ENCODE data around the gene TRIM40. TPM values are rescaled to one million over a fixed set of nuclear protein-coding genes. Genes with fewer than 3 reads are reported as not detected.

The TRIM40 gene
- total RNA-seq, 1 donor from 2014 or later, result not detected

- peaks cover 3% of the 10 kb centered on the region for H3K4me1 Mint-ChIP-seq
- ChIA-PET POLR2A (no interaction called here), CTCF (interaction anchor here (1.2 kb wide), 1 partner anchor 9 kb away, joined by 4 read pairs; no protein-coding TSS in a partner anchor)
- ATAC-seq (ENCODE audit: low read depth) (no peak), DNase-seq (no peak)
- H3K27ac Mint-ChIP-seq, result no peak overlapping the region
- H3K27me3 Mint-ChIP-seq, result peaks cover 83% of the 10 kb centered on the region
- no peak overlapping the region for H3K4me3 Mint-ChIP-seq
- no peaks in the 10 kb centered on the region for H3K9me3 Mint-ChIP-seq
- intact Hi-C loops (cut with micrococcal nuclease), result no loop called here
- no peaks in the 10 kb centered on the region for H3K36me3 Mint-ChIP-seq (ENCODE audit: low read depth)
- TF ChIP-seq CTCF (IDR thresholded peaks at IDR 0.05), result no peak
Measured at GRCh38 chr6:30093951-30094661, 41.8 kb upstream of the TRIM40 start.

GRCh38 chr6:30096829-30097228, 39.1 kb upstream of the TRIM40 start:
- ATAC-seq (ENCODE audit: low read depth), result no peak
- H3K27me3 Mint-ChIP-seq, result peaks cover 82% of the 10 kb centered on the region
- ChIA-PET POLR2A (no interaction called here), CTCF (no interaction called here)
- no peak overlapping the region for H3K27ac Mint-ChIP-seq
- H3K4me3 Mint-ChIP-seq, result no peak overlapping the region
- H3K9me3 Mint-ChIP-seq, result no peaks in the 10 kb centered on the region
- peaks cover 23% of the 10 kb centered on the region for H3K4me1 Mint-ChIP-seq
- H3K36me3 Mint-ChIP-seq (ENCODE audit: low read depth), result no peaks in the 10 kb centered on the region
- intact Hi-C loops (cut with micrococcal nuclease), result no loop called here
- TF ChIP-seq CTCF (IDR thresholded peaks at IDR 0.05), result no peak
- no peak for DNase-seq

GRCh38 chr6:30097902-30098768, 37.8 kb upstream of the TRIM40 start:
- DNase-seq (no peak), ATAC-seq (ENCODE audit: low read depth) (no peak)
- TF ChIP-seq CTCF (IDR thresholded peaks at IDR 0.05), result no peak
- POLR2A ChIA-PET, result no interaction called here
- Mint-ChIP-seq H3K4me1 (peaks cover 34% of the 10 kb centered on the region), H3K36me3 (ENCODE audit: low read depth) (no peaks in the 10 kb centered on the region), H3K4me3 (no peak overlapping the region), H3K9me3 (no peaks in the 10 kb centered on the region), H3K27ac (no peak overlapping the region), H3K27me3 (peaks cover 70% of the 10 kb centered on the region)
- CTCF ChIA-PET, result no interaction called here
- intact Hi-C loops (cut with micrococcal nuclease), result no loop called here

GRCh38 chr6:30100154-30100553, 35.8 kb upstream of the TRIM40 start:
- POLR2A ChIA-PET, result no interaction called here
- intact Hi-C loops (cut with micrococcal nuclease), result loop anchor here (5.0 kb wide), 1 partner anchor 112 kb away; the partner anchor contains the start of gene TRIM26

More at GRCh38 chr6:30100154-30100553, 35.8 kb upstream of the TRIM40 start:
- TF ChIP-seq CTCF (IDR thresholded peaks at IDR 0.05), result no peak
- Mint-ChIP-seq H3K4me3 (peak overlapping the region; percentile 64), H3K9me3 (no peaks in the 10 kb centered on the region), H3K27me3 (peaks cover 60% of the 10 kb centered on the region), H3K27ac (no peak overlapping the region), H3K36me3 (ENCODE audit: low read depth) (no peaks in the 10 kb centered on the region), H3K4me1 (peaks cover 40% of the 10 kb centered on the region)
- ATAC-seq (ENCODE audit: low read depth) (no peak), DNase-seq (no peak)
- CTCF ChIA-PET, result no interaction called here
